NCI-H2227 treated with DMSO at 0.1 percent for 48 hours (cell line): ENCODE measurements around the gene SPEN.
"Not testable (repeated sequence)": the region's sequence is repeated elsewhere in the genome, so short reads cannot be mapped to it uniquely, and the experiment has no call there.

ENCODE experiments used
- DNase-seq: peaks from one replicate; lab custom pipeline; 2025; lab: John Stamatoyannopoulos, UW

Gene SPEN, protein sequence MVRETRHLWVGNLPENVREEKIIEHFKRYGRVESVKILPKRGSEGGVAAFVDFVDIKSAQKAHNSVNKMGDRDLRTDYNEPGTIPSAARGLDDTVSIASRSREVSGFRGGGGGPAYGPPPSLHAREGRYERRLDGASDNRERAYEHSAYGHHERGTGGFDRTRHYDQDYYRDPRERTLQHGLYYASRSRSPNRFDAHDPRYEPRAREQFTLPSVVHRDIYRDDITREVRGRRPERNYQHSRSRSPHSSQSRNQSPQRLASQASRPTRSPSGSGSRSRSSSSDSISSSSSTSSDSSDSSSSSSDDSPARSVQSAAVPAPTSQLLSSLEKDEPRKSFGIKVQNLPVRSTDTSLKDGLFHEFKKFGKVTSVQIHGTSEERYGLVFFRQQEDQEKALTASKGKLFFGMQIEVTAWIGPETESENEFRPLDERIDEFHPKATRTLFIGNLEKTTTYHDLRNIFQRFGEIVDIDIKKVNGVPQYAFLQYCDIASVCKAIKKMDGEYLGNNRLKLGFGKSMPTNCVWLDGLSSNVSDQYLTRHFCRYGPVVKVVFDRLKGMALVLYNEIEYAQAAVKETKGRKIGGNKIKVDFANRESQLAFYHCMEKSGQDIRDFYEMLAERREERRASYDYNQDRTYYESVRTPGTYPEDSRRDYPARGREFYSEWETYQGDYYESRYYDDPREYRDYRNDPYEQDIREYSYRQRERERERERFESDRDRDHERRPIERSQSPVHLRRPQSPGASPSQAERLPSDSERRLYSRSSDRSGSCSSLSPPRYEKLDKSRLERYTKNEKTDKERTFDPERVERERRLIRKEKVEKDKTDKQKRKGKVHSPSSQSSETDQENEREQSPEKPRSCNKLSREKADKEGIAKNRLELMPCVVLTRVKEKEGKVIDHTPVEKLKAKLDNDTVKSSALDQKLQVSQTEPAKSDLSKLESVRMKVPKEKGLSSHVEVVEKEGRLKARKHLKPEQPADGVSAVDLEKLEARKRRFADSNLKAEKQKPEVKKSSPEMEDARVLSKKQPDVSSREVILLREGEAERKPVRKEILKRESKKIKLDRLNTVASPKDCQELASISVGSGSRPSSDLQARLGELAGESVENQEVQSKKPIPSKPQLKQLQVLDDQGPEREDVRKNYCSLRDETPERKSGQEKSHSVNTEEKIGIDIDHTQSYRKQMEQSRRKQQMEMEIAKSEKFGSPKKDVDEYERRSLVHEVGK (N-terminal part only)

DNA sequence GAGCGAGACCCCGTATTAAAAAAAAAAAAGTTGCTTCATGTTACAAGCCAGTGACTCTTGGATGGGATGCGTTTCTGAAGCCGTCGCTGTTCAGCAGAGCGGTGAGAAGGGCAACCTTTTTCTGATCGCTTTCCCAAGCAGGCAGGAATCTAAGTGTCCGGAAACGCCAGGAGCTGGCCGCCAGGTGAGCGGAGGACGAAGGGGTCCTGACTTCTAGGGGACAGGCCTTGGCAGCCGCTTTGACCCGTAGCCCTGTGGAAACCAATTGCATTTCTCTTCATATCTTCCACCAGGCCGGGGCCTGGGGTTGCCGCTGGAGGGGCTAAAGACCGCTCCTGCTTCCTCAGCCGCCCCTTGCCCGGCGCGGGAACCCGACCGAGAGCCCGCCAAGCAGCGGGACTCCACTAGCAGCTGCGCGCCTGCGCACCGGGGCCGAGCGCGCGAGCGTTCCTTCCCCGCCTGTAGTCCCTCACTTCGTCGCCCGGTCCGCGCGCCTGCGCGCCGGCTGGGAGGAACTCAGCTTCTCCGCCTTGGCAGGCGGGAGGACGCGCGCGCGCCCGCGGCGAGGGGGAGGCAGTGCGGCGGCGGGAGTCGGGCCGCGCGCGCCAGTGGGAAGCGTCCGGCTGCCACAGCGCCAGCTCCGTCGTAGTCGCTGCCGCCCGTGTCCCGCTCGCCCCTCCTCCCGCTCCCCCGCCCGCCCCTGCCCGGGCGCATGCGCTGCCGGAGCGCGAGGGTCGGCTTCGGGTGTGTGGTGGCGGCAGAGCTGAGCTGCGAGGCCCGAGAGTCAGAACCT is at the start of gene SPEN:
Gene SPEN (plus strand): TSS at position 608 of the 793 bp plus-strand sequence. CDS start 361 bp downstream, outside the sequence.
- peak; percentile 97 for DNase-seq

DNA sequence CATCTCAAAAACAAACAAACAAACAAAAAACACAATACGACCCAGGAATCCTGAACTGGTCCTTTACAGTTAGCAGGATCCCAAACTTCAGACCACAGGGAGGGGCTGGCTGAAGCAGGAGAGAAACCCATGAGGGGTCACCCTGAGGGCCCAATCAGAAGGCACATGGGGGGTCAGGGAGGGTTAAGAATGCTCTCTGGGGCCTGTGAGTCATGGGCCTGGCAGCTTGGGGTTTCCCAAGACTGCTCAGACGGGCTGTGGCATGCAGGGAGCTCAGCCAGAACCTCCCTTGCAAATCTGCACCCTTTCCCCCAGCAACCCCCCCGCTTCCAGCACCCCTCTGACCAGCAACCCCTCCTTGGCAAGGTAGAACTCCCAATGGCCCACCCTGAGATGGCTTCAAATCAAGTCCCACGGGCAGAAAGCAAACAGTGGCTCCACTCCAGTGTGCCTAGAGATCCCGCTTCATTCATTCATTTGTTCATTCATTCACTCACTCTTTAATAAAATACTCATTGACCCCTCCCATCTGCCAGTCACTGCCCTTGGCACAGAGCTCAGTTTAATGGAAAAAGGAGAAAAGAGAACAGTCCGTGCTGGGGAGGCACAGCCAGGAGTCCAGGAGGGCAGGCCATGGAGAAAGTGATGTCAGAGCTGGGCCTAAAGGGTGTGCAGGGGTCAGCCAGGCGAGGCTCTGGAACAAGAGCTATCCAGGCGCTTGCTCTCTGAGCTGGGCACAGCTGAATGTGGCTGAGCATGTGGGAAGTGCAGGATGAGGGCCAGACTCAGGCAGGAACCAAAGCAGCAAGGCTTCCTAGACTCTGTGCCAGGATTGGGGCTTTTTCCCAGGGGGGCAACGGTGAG is 48.3 kb upstream of the SPEN start:
- DNase-seq, result no peak

DNA sequence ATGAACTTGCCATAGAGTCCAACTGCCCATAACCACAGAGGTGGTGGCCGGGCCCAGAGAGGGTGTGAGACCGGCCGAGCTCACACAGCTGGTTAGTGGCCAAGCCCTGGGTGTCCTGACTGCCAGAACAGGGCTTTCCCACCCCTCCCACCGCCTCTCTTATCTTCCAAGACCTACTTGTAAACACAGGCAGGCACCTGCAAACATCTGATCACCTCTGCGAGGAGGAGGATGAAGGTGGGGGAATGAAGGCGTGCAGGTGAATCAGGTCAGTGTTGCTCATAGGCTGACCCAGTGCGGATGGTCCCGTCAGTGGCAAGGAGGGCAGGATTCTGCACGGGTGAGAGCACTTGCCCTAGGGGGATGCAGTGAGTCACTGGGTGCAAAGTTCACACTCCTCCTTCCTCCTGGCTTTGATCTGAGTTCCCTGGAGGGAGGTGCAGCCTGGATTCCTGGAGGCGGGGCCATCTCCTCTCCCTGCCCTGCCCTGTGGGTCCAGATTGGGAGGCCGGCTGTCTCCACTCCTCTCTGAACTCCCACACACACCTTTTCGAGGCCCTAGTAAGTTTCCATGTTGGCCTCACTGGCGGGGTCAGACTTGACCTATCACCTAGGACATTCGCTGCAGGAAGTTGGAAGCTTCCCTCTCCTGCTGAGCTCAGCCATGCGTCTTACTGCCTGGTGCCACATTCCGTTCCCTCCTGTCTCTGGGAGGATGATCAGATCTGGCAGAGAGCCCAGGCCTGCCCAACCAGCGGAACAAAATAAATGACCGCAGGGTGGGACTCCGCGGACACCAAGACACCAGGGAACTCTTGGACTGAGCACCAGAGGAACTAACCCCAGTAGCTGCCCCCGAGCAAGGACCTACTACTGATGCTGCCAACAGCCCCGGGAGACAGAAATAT is 47.3 kb upstream of the SPEN start:
- DNase-seq, result no peak

DNA sequence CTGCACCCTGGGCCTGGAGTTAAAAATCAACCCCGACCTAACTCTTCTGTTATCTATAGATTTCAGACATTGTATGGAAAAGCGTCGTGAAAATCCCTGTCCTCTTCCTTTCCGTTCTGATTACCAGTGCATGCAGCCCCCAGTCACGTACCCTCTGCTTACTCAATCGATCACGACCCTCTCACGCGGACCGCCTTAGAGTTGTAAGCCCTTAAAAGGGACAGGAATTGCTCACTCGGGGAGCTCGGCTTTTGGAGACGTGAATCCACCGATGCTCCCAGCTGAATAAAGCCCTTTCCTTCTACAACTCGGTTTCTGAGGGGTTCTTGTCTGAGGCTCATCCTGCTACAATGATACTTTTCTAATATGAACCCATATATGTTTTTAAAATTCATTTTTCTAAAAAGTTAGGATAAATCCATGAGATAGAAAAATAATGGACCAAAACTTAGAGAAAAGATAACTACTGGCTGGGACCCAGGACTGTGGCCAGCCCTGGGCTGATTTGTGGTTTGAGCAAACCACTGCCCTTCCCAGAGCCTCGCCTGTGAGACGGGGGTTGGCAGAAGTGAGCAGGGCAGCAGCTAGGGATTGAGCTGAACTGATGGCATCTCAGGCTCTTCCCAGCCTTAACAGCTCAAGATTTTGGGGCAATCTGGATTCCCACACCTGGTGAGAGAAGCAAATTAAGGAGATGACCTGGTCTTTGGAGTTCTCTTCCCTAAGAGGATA is 45.1 kb upstream of the SPEN start:
- DNase-seq, result no peak

DNA sequence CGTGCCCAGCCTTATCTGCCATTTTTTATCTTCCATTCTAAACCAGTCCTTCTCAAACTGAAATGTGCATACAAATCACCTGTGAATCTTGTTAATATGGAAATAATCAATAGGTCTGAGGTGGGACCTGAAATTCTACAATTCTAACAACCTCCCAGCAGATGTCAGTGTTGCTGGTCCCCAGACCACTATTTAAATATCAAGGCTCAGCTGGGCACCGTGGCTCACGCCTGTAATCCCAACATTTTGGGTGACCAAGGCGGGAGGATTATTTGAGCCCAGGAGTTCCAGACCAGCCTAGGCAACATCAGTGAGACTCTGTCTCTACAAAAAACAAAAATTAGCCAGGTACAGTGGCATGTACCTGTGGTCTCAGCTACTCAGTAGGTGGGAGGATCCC is 44.1 kb upstream of the SPEN start:
- peak; percentile 38 for DNase-seq

DNA sequence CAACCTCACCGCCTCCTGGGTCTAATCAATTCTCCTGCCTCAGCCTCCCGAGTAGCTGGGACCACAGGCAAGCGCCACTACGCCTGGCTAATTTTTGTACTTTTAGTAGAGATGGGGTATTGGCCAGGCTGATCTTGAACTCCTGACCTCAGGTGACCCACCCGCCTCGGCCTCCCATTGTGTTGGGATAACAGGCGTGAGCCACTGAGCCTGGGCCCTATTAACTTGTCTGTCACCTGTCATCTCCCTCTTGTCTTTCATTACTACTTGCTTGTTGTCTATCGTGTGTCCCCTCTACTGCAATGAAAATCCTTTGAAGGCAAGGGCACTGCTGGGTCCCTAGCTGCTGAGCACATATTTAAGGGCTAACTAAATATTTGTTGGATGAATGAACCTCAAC is 43.4 kb upstream of the SPEN start:
- no peak for DNase-seq

DNA sequence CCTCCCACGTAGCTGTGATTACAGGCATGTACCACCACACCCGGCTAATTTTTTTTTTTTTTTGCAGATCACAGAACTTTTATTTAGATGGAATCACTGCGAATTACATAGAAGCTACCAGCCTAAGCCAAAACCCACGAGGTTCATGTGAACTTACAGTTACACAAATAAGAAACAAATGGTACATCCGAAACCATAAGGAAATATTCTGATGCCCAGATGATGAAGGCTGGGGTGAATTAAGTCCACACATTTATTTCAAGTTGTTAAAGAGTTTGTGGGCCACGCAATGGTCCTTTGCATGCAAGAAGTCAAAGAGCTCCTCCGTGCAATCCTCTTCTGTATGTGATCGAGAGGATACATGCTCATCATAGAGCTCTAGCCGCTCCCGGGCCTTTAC is 40.4 kb upstream of the SPEN start:
- no peak for DNase-seq

DNA sequence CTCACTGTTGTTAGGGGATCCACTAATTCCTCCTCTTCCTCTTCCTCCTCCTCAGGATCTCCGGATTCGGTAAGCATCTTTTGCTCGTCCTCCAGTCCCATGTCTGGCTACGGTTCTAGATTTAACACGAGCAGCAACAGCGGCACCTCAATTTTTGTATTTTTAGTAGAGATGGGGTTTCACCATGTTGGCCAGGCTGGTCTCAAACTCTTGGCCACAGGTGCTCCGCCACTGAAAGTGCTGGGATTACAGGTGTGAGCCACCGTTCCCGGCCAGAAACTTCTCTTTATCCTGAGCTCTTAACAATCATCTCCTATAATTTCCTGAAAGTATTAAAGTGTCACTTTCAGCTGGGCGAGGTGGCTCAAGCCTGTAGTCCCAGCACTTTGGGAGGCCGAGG is 40.0 kb upstream of the SPEN start, which contains the start of gene UQCRHL:
Gene UQCRHL (minus strand): TSS at position 101 of the 400 bp plus-strand sequence. CDS start 0 bp downstream, at position 101.
- not testable (repeated sequence) for DNase-seq

DNA sequence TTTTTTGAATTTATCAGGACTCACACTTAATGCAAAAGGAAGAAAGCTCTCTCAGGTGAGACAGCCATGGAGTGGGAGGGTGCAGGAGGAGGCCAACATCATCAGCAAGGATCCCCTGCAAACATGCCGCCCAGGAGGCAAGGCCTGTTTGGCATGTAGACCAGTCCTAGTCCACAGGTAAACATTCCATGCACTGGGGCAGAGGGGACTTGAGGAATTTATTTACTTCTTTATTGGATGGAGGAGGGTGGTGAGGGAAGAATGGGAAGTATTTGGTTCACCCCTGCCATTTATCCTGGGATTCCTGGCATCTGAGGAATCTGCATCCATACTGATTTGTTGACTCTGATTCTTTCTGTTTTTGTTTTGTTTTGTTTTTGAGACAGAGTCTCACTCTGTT is 38.6 kb upstream of the SPEN start:
- no peak for DNase-seq

DNA sequence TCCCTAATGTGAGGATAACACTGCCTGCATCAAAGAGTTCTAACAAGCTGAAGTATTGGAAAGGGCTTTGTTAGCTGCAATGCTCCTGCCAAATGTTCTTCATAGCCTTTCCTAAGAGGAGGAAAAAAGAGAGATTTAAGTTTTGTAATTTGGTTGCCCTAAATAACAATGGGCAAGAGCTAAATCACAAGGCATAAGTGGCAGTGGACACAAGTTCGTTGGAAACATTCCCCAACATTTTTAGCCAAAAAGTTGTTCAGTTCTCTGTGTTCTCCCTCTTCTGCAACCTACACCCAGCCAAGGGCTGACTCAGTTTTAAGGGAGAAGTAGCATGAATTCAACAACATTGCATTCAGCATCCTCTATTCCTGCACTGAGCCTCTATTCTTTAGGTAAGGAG is 37.4 kb upstream of the SPEN start:
- DNase-seq, result no peak

DNA sequence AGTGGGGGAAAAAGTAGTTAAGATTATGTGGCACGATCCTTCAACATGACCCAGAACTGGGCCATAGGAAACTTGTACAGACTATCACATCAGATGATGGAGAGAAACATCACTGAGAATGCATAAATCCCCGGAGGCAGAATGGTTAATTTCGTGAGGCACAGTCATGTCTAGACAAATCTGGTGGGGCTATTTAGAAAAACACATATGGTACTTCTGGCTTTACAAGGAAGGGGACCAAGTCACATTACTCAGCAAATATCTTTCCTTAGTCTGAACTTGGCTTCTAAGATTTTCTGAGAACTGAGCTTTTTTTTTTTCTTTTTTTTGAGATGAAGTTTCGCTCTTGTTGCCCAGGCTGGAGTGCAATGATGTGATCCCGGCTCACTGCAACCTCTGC is 30.8 kb upstream of the SPEN start:
- DNase-seq, result no peak

DNA sequence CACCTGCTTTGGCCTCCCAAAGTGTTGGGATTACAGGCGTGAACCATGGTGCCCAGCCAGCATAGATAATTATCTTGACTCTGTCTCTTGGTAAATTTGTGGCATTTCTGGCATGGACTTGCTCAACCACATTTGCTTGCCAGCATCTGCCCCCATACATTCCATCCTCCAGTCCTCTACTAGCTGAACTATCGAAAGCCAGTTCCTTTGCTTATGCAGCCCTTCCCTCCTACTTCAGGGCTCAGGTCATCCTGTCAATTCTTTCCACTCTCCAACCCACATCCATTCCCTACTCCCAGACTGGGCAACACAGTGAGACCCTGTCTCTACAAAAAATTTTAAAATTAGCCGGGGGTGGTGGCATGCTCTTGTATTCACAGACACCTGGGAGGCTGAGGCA is 27.0 kb upstream of the SPEN start:
- DNase-seq, result no peak

DNA sequence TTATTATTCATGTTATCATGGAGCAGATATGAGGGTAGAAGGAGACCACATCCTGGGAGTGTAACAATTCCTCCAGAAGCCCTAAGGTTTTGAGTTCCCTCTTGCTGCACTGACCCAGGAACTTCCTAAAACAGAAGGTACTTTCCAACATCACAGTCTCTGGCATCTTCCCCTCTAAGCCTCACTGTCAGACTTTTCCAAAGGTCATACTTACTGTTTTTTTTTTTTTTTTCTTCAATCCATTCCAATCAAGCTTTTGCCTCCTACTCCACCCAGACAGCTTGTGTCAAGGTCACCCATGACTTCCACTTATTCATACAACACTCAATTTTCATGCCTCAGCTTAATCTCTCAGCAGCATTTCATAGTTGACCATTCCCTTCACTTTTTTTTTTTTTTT is 21.7 kb upstream of the SPEN start:
- no peak for DNase-seq

DNA sequence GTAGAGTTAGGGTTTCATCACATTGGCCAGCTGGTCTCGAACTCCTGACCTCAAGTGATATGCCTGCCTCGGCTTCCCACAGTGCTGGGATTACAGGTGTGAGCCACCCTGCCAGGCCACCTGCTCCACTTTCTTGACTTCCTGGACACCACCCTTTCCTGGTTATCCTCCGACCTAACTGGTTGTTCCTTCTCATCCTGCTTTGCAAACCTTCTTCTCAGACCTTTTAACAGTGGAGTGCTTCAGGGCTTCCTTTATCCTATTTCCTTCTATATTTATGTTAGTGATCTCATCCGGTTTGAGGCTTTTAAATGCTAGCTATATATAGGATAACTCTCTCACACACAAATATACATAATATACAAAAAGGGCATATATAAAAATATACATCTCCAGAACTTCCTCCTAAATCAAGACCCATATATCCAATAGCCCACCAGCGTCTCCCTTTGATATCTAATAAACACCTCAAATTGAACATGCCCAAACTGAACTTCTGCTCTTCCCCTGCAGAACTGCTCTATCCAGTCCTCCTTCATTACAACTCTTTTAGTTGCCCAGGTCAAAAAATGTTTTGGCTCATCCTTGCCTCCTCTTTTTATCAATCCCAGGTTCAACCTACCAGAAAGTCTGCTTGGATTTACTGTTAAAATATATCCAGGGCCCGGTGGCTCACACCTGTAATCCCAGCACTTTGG is 20.5 kb upstream of the SPEN start:
- DNase-seq, result no peak

DNA sequence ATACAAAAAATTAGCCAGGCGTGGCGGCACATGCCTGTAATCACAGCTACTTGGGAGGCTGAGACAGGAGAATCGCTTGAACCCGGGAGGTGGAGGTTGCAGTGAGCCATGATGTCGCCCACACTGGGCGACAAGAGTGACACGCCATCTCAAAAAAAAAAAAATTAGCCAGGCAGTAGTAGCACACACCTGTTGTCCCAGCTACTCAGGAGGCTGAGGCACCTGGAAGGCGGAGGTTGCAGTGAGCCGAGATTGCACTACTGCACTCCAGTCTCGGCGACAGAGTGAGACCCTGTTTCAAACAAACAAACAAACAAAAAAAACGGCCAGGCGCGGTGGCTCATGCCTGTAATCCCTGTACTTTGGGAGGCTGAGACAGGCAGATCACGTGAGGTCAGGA is 19.9 kb upstream of the SPEN start:
- not testable (repeated sequence) for DNase-seq

DNA sequence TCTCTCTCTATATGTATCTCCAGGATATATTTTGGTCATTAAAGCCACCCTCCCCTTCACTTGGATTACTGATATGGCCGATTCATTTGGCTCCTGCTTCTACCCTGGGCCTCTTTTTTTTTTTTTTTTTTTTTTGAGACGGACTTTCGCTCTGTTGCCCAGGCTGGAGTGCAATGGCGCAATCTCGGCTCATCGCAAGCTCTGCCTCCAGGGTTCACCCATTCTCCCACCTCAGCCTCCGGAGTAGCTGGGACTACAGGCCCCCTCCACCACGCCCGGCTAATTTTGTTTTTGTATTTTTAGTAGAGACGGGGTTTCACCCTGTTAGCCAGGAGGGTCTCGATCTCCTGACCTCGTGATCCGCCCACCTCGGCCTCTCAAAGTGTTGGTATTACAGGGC is 18.6 kb upstream of the SPEN start:
- not testable (repeated sequence) for DNase-seq

DNA sequence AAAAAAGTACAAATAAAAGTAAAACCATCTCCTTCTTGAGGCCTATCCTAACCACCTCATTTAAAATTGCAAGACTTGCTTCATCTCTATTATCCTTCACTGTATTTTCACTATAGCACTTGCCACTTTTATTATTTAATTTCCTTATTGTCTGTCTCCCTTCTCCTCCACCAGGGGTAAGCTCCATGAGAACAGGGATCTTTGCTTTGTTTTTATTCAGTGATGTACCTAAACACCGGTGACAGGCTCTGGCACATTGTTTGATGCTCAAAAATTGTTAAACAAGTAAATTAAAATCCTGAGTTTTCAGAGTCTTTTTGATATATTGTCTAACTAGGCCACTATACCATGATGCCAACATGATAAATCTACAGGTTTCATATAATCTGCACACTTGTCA is 17.2 kb upstream of the SPEN start:
- DNase-seq, result no peak

DNA sequence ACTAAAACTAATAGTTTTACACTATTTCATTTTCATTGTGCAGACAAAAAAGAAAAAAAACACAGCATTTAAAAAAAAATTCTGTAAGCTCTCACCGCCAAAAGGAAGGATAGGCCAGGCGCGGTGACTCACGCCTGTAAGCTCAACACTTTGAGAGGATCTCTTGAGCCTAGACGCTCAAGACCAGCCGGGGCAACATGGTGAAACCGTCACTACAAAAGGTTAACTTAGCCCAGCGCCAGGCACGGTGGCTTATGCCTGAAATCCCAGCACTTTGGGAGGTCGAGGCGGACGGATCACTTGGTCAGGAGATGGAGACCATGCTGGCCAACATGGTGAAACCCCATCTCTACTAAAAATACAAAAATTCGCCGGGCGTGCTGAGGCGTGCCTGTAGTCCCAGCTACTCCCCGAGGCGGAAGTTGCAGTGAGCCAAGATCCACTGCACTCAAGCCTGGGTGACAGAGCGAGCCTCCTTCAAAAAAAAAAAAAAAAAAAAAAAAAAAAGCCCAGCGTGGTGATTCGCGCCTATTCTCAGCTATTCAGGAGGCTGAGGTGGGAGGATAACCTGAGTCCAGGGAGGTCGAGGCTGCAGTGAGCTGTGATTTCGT is 14.3 kb upstream of the SPEN start:
- DNase-seq, result peak; percentile 73
